Kidney (tissue), 14 donors: ENCODE results near the gene NHSL2. TPM values are rescaled to one million over a fixed set of nuclear protein-coding genes. Genes with fewer than 3 reads are reported as not detected.

Experiments used
- DNase-seq, 5 donors: peaks; one replicate each; pipeline ENCODE4 v3.0.0-alpha.2; 2013 to 2020
- FAIRE-seq: peaks from 2 replicates; lab custom pipeline; 2012; peaks lifted over from hg19 to GRCh38; lab: Jason Lieb, UNC
- H3K27ac ChIP-seq, 2 donors: one replicate each; pipeline ENCODE4 v1.7.0; 2013; ENCODE audit warnings: low read depth in 2 of 2, low read length in 2 of 2, inconsistent platforms in 1 of 2
- H3K27me3 ChIP-seq: one replicate; pipeline ENCODE4 v1.7.1; 2013; ENCODE audit warnings: low read length, inconsistent platforms; ENCODE audit not compliant: control insufficient read depth, insufficient read depth
- H3K36me3 ChIP-seq, 3 donors: one replicate each; pipeline versions ENCODE4 v1.7.0 to v1.7.1; 2013; ENCODE audit warnings: low read length in 3 of 3, control low read depth in 1 of 3, inconsistent platforms in 1 of 3; ENCODE audit not compliant: insufficient read depth in 3 of 3, control insufficient read depth in 2 of 3
- H3K4me1 ChIP-seq, 3 donors: one replicate each; pipeline versions ENCODE4 v1.7.0 to v1.7.1; 2013; ENCODE audit warnings: low read length in 3 of 3, inconsistent platforms in 1 of 3, low read depth in 1 of 3; ENCODE audit not compliant: control insufficient read depth in 2 of 3, insufficient read depth in 2 of 3
- H3K4me3 ChIP-seq, 3 donors: one replicate each; pipeline versions ENCODE4 v1.7.0 to v1.8.1; 2013; ENCODE audit warnings: low read length in 3 of 3, control low read depth in 1 of 3, inconsistent platforms in 1 of 3
- H3K9ac ChIP-seq, 3 donors: one replicate each; pipeline versions ENCODE4 v1.7.0 to v1.7.1; 2013; ENCODE audit warnings: low read length in 3 of 3, control low read depth in 1 of 3, inconsistent platforms in 1 of 3
- H3K9me3 ChIP-seq, 3 donors: one replicate each; pipeline versions ENCODE4 v1.7.0 to v1.7.1; 2013; ENCODE audit warnings: low read length in 3 of 3, control low read depth in 1 of 3, inconsistent platforms in 1 of 3; ENCODE audit not compliant: control insufficient read depth in 2 of 3, insufficient read depth in 1 of 3
- intact Hi-C: fragments of 100-400 bp; cut with DNase I; formaldehyde crosslinking; loops from one replicate; pipeline ENCODE4 v1.11.1; 2022
- polyA plus RNA-seq: library from polyadenylated mRNA; stranded (reverse); fragments of 350-450 nt; fragmentation: Illumina TruSeq; extraction: RNeasy Lipid Tissue Mini Kit (QIAGEN cat#74804); gene quantifications from one replicate; pipeline ENCODE4 v1.2.3, GENCODE V29; 2014; ENCODE audit warnings: low read depth, low replicate concordance; ENCODE audit not compliant: insufficient read depth
- total RNA-seq: library from RNA; stranded (reverse); fragmentation: NEBNext Ultra II Directional; extraction: Animal tissue kit (Norgen Biotek cat#: 25700); gene quantifications from one replicate; pipeline ENCODE4 v1.2.1, GENCODE V29; 2021
- TF ChIP-seq, protein P1 (sequence below): IDR thresholded peaks from 3 replicates; pipeline ENCODE4 v1.5.1; 2012; ENCODE audit warnings: mild to moderate bottlenecking, moderate library complexity, borderline replicate concordance; ENCODE audit not compliant: insufficient read depth; ENCODE audit errors: extremely low read depth
- donor health status: control.
- donor health status: control.
- donor health status: control.
- donor health status: control.
- donor health status: control.
- donor health status: DM: yes; HTN: yes; CAD: no.
- donor health status: Normal renal cell carcinoma (clear cell type).

The NHSL2 gene
- total and polyA plus RNA-seq, 2 donors from 2014 or later: 1.3 to 10.8 TPM

DNA sequence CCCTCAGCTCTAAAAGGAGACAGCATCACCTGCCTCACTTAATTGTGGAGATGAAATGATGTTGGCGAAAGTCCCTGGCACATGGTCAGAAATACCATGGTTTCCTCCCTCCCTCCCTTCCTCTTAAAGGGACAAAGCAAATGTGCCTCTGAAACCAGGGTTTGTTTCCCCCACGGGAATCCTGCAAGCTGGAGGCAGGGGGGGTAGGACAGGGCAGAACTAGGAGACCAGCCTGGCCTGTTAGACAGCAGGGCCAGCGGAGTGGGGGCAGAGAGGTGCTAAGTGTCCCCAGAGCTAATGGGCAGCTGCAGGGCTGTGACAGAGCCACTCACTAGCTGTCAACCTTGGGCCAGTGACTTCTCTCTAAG, 215.4 kb downstream of the NHSL2 start:
- H3K27ac ChIP-seq: peak overlapping the region; percentile 55 to 83
- H3K9ac ChIP-seq: peak overlapping the region in 1 of 3 donors; percentile 36
- intact Hi-C loops: loop anchor here (10.0 kb wide), 1 partner anchor 101 kb away; no protein-coding TSS in a partner anchor
- TF ChIP-seq, protein P1, sequence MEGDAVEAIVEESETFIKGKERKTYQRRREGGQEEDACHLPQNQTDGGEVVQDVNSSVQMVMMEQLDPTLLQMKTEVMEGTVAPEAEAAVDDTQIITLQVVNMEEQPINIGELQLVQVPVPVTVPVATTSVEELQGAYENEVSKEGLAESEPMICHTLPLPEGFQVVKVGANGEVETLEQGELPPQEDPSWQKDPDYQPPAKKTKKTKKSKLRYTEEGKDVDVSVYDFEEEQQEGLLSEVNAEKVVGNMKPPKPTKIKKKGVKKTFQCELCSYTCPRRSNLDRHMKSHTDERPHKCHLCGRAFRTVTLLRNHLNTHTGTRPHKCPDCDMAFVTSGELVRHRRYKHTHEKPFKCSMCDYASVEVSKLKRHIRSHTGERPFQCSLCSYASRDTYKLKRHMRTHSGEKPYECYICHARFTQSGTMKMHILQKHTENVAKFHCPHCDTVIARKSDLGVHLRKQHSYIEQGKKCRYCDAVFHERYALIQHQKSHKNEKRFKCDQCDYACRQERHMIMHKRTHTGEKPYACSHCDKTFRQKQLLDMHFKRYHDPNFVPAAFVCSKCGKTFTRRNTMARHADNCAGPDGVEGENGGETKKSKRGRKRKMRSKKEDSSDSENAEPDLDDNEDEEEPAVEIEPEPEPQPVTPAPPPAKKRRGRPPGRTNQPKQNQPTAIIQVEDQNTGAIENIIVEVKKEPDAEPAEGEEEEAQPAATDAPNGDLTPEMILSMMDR: no peak
- H3K9me3 ChIP-seq: no peaks in the 10 kb centered on the region
- H3K4me1 ChIP-seq: peaks cover 5 to 33% (median 11%) of the 10 kb centered on the region in 3 donors
- no peak overlapping the region for H3K4me3 ChIP-seq
- DNase-seq (no peak), FAIRE-seq (no peak)
- H3K36me3 ChIP-seq: no peaks in the 10 kb centered on the region
- H3K27me3 ChIP-seq: peaks cover 2% of the 10 kb centered on the region

DNA sequence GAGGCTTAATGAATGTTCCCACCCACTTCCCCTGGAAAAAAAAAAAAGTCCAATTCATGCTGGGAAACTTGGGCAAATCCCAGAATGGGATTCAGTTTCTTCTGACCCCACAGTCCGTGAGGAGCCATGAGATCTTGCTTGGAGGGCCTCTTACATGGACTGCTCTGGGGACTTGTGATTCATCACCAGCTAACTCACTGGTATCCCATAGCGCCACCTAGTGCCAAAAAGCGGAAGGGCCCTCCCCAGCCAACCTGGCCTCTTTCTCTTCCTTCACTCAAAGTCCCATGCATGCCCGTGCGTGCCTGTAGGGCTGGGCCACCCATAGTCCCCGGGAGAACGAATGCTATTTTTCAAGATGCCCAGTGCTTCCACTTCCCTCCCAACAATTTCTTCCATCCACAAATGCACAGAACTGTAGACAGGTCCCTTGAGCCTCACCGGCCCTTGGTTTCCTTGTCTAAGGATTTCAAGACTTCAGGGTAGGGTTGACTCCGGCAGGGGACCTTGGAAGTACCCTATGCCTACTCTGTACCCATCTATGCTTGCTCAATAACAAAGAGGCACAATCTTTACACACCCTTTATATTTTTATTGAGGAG, 216.0 kb downstream of the NHSL2 start:
- intact Hi-C loops: loop anchor here (10.0 kb wide), 1 partner anchor 102 kb away; no protein-coding TSS in a partner anchor
- Histone ChIP-seq H3K4me1 (peaks cover 5 to 32% (median 10%) of the 10 kb centered on the region in 3 donors), H3K27ac (peak overlapping the region in 1 of 2 donors; percentile 83), H3K27me3 (peaks cover 2% of the 10 kb centered on the region), H3K9ac (peak overlapping the region in 1 of 3 donors; percentile 36), H3K9me3 (no peaks in the 10 kb centered on the region), H3K36me3 (no peaks in the 10 kb centered on the region), H3K4me3 (no peak overlapping the region)
- TF ChIP-seq, protein P1: peak; percentile 81
- peak; percentile 87 to 91 (median 88) for DNase-seq
- peak; percentile 66 for FAIRE-seq

DNA sequence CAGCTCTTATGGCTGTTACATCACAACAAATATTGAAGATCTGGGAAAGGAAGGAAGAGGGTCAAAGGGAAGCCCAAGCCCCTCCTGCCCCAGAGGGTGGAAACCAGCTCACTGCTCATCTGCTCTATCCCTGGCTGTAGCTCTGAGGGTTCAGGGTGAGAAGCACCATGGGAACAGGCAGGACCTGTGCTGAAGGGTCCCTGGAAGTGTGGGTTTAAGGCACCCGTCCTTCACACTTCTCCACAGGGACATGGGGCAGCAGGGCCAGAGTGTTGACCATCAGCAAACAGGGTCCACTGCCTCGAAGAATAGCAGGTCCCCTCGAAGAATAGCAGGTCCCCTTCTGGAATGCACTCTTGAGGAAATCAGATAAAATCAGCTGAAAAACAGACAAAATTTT, 216.7 kb downstream of the NHSL2 start:
- Histone ChIP-seq H3K27ac (no peak overlapping the region), H3K27me3 (peaks cover 2% of the 10 kb centered on the region), H3K36me3 (no peaks in the 10 kb centered on the region), H3K9me3 (no peaks in the 10 kb centered on the region), H3K9ac (no peak overlapping the region), H3K4me3 (no peak overlapping the region), H3K4me1 (peaks cover 5 to 32% (median 10%) of the 10 kb centered on the region in 3 donors)
- TF ChIP-seq, protein P1: no peak
- FAIRE-seq (no peak), DNase-seq (no peak)
- intact Hi-C loops: loop anchor here (10.0 kb wide), 1 partner anchor 103 kb away; no protein-coding TSS in a partner anchor
